HEK293 (cell line): ENCODE results near the gene WSCD2.

ENCODE experiments used
- GLIS2 ChIP-seq: fragments of 450-650 bp; formaldehyde crosslinking; IDR thresholded peaks from 2 replicates; pipeline ENCODE4 v1.5.1; 2016; ENCODE audit warnings: missing biosample characterization, missing genetic modification characterization
- MEIS1 ChIP-seq: sonication (generic); formaldehyde crosslinking; IDR thresholded peaks from 2 replicates; pipeline ENCODE4 v1.8.1; 2022; ENCODE audit warnings: missing genetic modification reagents, mild to moderate bottlenecking, borderline replicate concordance
- ZBTB1 ChIP-seq: fragments of 450-650 bp; formaldehyde crosslinking; IDR thresholded peaks from 2 replicates; pipeline ENCODE4 v1.5.1; 2016; ENCODE audit warnings: missing biosample characterization, missing genetic modification characterization
- ZBTB21 ChIP-seq: fragments of 450-650 bp; formaldehyde crosslinking; IDR thresholded peaks from 2 replicates; pipeline ENCODE4 v1.5.1; 2017; ENCODE audit warnings: missing biosample characterization, missing genetic modification characterization
- ZNF239 ChIP-seq: fragments of 450-650 bp; formaldehyde crosslinking; IDR thresholded peaks from 2 replicates; pipeline ENCODE4 v1.5.1; 2016; ENCODE audit warnings: missing biosample characterization, missing genetic modification characterization
- ZNF416 ChIP-seq: fragments of 450-650 bp; formaldehyde crosslinking; IDR thresholded peaks from 2 replicates; pipeline ENCODE4 v1.5.1; 2016; ENCODE audit warnings: missing biosample characterization, missing genetic modification characterization
- ZSCAN23 ChIP-seq: fragments of 450-650 bp; formaldehyde crosslinking; IDR thresholded peaks from 2 replicates; pipeline ENCODE4 v1.5.1; 2016; ENCODE audit warnings: missing biosample characterization, missing genetic modification characterization
- TF ChIP-seq, protein P1 (sequence below): fragments of 450-650 bp; formaldehyde crosslinking; IDR thresholded peaks from 2 replicates; pipeline ENCODE4 v1.5.1; 2016; ENCODE audit warnings: missing biosample characterization, missing genetic modification characterization, low read depth
- TF ChIP-seq, protein P2 (sequence below): fragments of 450-650 bp; formaldehyde crosslinking; IDR thresholded peaks from 2 replicates; pipeline ENCODE4 v1.5.1; 2016; ENCODE audit warnings: missing biosample characterization, missing genetic modification characterization
- TF ChIP-seq, protein P3 (sequence below): fragments of 450-650 bp; formaldehyde crosslinking; IDR thresholded peaks from 2 replicates; pipeline ENCODE4 v1.5.1; 2016; ENCODE audit warnings: missing biosample characterization, missing genetic modification characterization
- TF ChIP-seq, protein P4 (sequence below): IDR thresholded peaks from 2 replicates; pipeline ENCODE4 v1.6.1; 2011; ENCODE audit warnings: mild to moderate bottlenecking, low read depth, low read length, borderline replicate concordance

DNA sequence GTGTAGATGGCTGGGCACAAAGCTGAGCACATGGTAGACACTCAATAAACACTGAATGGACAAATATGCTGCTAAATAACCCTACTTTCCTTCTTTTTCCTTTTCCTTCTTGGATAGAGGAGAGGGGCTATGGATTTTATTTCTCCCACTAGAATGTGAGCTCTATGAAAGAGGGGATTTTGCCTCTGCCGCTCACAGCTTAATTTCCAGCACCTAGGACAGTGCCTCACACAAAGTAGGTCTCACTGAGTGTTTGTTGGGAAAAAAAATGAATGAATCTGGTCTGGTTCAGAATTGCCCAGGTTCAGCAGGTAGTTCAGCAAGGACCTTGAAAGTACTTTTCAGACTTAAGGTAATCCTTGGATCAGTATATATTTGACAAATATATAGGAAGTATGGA lies 65.5 kb downstream of the WSCD2 start:
- TF ChIP-seq ZNF416 (tag by site-specific recombination) (no peak), MEIS1 (CRISPR knock-in tag) (no peak), GLIS2 (no peak), ZBTB1 (tag by site-specific recombination) (no peak), ZBTB21 (no peak), ZSCAN23 (tag by site-specific recombination) (no peak), ZNF239 (tag by site-specific recombination) (no peak)
- TF ChIP-seq, protein P1, sequence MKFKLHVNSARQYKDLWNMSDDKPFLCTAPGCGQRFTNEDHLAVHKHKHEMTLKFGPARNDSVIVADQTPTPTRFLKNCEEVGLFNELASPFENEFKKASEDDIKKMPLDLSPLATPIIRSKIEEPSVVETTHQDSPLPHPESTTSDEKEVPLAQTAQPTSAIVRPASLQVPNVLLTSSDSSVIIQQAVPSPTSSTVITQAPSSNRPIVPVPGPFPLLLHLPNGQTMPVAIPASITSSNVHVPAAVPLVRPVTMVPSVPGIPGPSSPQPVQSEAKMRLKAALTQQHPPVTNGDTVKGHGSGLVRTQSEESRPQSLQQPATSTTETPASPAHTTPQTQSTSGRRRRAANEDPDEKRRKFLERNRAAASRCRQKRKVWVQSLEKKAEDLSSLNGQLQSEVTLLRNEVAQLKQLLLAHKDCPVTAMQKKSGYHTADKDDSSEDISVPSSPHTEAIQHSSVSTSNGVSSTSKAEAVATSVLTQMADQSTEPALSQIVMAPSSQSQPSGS (tag by site-specific recombination) = no peak
- TF ChIP-seq, protein P2, sequence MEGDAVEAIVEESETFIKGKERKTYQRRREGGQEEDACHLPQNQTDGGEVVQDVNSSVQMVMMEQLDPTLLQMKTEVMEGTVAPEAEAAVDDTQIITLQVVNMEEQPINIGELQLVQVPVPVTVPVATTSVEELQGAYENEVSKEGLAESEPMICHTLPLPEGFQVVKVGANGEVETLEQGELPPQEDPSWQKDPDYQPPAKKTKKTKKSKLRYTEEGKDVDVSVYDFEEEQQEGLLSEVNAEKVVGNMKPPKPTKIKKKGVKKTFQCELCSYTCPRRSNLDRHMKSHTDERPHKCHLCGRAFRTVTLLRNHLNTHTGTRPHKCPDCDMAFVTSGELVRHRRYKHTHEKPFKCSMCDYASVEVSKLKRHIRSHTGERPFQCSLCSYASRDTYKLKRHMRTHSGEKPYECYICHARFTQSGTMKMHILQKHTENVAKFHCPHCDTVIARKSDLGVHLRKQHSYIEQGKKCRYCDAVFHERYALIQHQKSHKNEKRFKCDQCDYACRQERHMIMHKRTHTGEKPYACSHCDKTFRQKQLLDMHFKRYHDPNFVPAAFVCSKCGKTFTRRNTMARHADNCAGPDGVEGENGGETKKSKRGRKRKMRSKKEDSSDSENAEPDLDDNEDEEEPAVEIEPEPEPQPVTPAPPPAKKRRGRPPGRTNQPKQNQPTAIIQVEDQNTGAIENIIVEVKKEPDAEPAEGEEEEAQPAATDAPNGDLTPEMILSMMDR (tag by site-specific recombination) = no peak
- TF ChIP-seq, protein P3, sequence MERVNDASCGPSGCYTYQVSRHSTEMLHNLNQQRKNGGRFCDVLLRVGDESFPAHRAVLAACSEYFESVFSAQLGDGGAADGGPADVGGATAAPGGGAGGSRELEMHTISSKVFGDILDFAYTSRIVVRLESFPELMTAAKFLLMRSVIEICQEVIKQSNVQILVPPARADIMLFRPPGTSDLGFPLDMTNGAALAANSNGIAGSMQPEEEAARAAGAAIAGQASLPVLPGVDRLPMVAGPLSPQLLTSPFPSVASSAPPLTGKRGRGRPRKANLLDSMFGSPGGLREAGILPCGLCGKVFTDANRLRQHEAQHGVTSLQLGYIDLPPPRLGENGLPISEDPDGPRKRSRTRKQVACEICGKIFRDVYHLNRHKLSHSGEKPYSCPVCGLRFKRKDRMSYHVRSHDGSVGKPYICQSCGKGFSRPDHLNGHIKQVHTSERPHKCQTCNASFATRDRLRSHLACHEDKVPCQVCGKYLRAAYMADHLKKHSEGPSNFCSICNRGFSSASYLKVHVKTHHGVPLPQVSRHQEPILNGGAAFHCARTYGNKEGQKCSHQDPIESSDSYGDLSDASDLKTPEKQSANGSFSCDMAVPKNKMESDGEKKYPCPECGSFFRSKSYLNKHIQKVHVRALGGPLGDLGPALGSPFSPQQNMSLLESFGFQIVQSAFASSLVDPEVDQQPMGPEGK = no peak
- TF ChIP-seq, protein P4, sequence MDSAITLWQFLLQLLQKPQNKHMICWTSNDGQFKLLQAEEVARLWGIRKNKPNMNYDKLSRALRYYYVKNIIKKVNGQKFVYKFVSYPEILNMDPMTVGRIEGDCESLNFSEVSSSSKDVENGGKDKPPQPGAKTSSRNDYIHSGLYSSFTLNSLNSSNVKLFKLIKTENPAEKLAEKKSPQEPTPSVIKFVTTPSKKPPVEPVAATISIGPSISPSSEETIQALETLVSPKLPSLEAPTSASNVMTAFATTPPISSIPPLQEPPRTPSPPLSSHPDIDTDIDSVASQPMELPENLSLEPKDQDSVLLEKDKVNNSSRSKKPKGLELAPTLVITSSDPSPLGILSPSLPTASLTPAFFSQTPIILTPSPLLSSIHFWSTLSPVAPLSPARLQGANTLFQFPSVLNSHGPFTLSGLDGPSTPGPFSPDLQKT = no peak
